Fibroblast of lung (primary cell): ENCODE results near the gene GRAMD2A. TPM values are rescaled to one million over a fixed set of nuclear protein-coding genes. Genes with fewer than 3 reads are reported as not detected.
A peak's percentile ranks its signal among the peaks of the same experiment; 100 is the strongest.

ENCODE experiments used
- DNase-seq, 2 donors: peaks; one replicate each; pipeline versions ENCODE4 v3.0.0 to v3.0.0-alpha.2; 2010; ENCODE audit warnings: low read depth in 2 of 2
- H2AFZ ChIP-seq: 2 replicates; pipeline ENCODE4 v1.5.1; 2012; ENCODE audit warnings: low read length, control low read depth, inconsistent platforms
- H3K27ac ChIP-seq: 2 replicates; pipeline ENCODE4 v1.5.1; 2011; ENCODE audit warnings: low read length, control low read depth; ENCODE audit not compliant: insufficient read depth
- H3K27me3 ChIP-seq: 2 replicates; pipeline ENCODE4 v1.5.1; 2011; ENCODE audit warnings: mild to moderate bottlenecking, low read length; ENCODE audit not compliant: control insufficient read depth, insufficient read depth
- H3K36me3 ChIP-seq: 2 replicates; pipeline ENCODE4 v1.5.1; 2011; ENCODE audit warnings: low read length; ENCODE audit not compliant: control insufficient read depth, insufficient read depth
- H3K4me1 ChIP-seq: 2 replicates; pipeline ENCODE4 v1.5.1; 2011; ENCODE audit warnings: low read length; ENCODE audit not compliant: control insufficient read depth, insufficient read depth; ENCODE audit errors: extremely low read depth
- H3K4me2 ChIP-seq: 2 replicates; pipeline ENCODE4 v1.5.1; 2011; ENCODE audit warnings: low read length, control low read depth; ENCODE audit not compliant: insufficient read depth; ENCODE audit errors: extremely low read depth
- H3K4me3 ChIP-seq, 4 experiments: fragments of 200-600 bp in 1 of 4; sonication (generic) in 1 of 4; replicated peaks in 1 of 4; 2 replicates each; pipeline ENCODE4 v1.5.1; 2011 to 2016; ENCODE audit warnings: low read length in 4 of 4, low read depth in 3 of 4, mild to moderate bottlenecking in 3 of 4, control low read depth in 2 of 4, inconsistent platforms in 1 of 4, mixed read lengths in 1 of 4; ENCODE audit not compliant: insufficient read depth in 1 of 4; ENCODE audit errors: control extremely low read depth in 1 of 4
- H3K79me2 ChIP-seq: 2 replicates; pipeline ENCODE4 v1.5.1; 2012; ENCODE audit warnings: mild to moderate bottlenecking, low read length, inconsistent platforms; ENCODE audit not compliant: control insufficient read depth, insufficient read depth
- H3K9ac ChIP-seq: 2 replicates; pipeline ENCODE4 v1.5.1; 2011; ENCODE audit warnings: mild to moderate bottlenecking, low read length, control low read depth; ENCODE audit not compliant: insufficient read depth
- H3K9me3 ChIP-seq: 2 replicates; pipeline ENCODE4 v1.5.1; 2012; ENCODE audit warnings: low read depth, low read length; ENCODE audit not compliant: control insufficient read depth, insufficient read depth
- H4K20me1 ChIP-seq: 2 replicates; pipeline ENCODE4 v1.5.1; 2011; ENCODE audit warnings: low read length; ENCODE audit not compliant: control insufficient read depth, insufficient read depth; ENCODE audit errors: extremely low read depth
- EZH2 ChIP-seq: IDR thresholded peaks from 2 replicates; pipeline ENCODE4 v1.5.1; 2012; ENCODE audit warnings: low read length, control low read depth, mild to moderate bottlenecking; ENCODE audit errors: missing control alignments
- polyA plus RNA-seq, 2 donors: library from polyadenylated mRNA; depleted of rRNA in 1 of 2; stranded (reverse) in 1 of 2; unstranded in 1 of 2; fragments of >200 nt; gene quantifications; 2 replicates each; pipeline ENCODE4 v1.2.1, GENCODE V29; 2011 to 2012; ENCODE audit warnings: missing spikeins in 1 of 2
- total RNA-seq: library from RNA; depleted of rRNA; stranded (reverse); fragments of >200 nt; gene quantifications from 2 replicates; pipeline ENCODE4 v1.2.1, GENCODE V29; 2014
- TF ChIP-seq, protein P1 (sequence below), 2 donors: IDR thresholded peaks in 1 of 2; conservative IDR thresholded peaks in 1 of 2; 1 replicate in 1 of 2; 2 replicates in 1 of 2; pipeline ENCODE4 v1.5.1; 2011 to 2012; ENCODE audit warnings: low read length in 2 of 2, control low read depth in 1 of 2, inconsistent platforms in 1 of 2, low read depth in 1 of 2, mild to moderate bottlenecking in 1 of 2

The GRAMD2A gene
- total and polyA plus RNA-seq, 2 donors (not counting 1 experiment from before 2014, with no cell fraction given) = 0.15 to 0.83 TPM

DNA sequence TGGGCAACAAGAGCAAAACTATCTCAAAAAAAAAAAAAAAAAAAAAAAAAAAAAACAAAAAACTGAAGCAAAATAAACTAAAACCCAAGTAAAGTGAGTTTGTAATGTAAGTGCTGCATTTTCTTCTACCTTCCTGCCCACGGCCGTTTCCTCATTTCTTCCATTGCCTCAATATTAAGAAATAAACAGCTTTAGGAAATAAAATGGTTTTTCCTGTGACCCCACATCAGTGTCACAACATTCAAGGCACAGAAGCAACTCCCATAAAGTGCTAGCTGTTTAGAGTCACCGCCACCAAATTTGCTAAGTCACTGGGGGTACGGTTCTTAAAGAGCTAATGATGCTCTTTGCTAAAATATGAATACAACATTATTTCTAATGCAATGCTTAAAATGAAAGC is 30.1 kb upstream of the GRAMD2A start:
- H4K20me1 ChIP-seq = peaks cover 3% of the 10 kb centered on the region

DNA sequence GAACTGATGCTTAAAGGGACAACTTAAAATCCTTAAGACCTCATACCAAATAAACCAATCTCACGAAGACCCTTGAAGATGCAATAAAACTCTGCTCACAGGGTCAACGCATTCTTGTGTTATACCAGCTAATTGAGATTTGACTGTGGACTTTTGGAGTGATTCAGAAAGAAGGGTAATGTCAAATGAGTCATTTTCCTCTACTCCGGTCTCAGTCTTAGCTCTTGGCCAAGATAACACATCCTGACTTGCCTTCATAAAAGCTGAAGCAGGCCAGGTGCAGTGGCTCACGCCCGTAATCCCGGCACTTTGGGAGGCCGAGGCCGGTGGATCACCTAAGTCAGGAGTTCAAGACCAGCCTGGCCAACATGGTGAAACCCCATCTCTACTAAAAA is 29.6 kb upstream of the GRAMD2A start:
- TF ChIP-seq, protein P1, sequence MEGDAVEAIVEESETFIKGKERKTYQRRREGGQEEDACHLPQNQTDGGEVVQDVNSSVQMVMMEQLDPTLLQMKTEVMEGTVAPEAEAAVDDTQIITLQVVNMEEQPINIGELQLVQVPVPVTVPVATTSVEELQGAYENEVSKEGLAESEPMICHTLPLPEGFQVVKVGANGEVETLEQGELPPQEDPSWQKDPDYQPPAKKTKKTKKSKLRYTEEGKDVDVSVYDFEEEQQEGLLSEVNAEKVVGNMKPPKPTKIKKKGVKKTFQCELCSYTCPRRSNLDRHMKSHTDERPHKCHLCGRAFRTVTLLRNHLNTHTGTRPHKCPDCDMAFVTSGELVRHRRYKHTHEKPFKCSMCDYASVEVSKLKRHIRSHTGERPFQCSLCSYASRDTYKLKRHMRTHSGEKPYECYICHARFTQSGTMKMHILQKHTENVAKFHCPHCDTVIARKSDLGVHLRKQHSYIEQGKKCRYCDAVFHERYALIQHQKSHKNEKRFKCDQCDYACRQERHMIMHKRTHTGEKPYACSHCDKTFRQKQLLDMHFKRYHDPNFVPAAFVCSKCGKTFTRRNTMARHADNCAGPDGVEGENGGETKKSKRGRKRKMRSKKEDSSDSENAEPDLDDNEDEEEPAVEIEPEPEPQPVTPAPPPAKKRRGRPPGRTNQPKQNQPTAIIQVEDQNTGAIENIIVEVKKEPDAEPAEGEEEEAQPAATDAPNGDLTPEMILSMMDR (conservative IDR thresholded peaks at IDR 0.05 in 1 of 2, IDR thresholded peaks at IDR 0.05 in 1 of 2; ENCODE audit: low read depth in 1 of 2, low read length in 2 of 2) = no peak
- TF ChIP-seq EZH2 = no peak
- H2AFZ ChIP-seq = no peak overlapping the region
- peaks cover 81% of the 10 kb centered on the region for H3K79me2 ChIP-seq
- peaks cover 3% of the 10 kb centered on the region for H4K20me1 ChIP-seq
- H3K9me3 ChIP-seq = no peaks in the 10 kb centered on the region
- H3K4me1 ChIP-seq = peaks cover 12% of the 10 kb centered on the region
- peak overlapping the region; percentile 5 to 85 (median 17) for H3K4me3 ChIP-seq
- peak overlapping the region; percentile 90 for H3K27ac ChIP-seq
- H3K4me2 ChIP-seq = peak overlapping the region; percentile 75
- DNase-seq = peak; percentile 79 to 94
- H3K9ac ChIP-seq = no peak overlapping the region
- no peaks in the 10 kb centered on the region for H3K27me3 ChIP-seq
- peaks cover 4% of the 10 kb centered on the region for H3K36me3 ChIP-seq

More for the DNA sequence above, 30.1 kb upstream of the GRAMD2A start:
- H3K4me1 ChIP-seq = peaks cover 10% of the 10 kb centered on the region
- no peaks in the 10 kb centered on the region for H3K9me3 ChIP-seq
- H3K36me3 ChIP-seq = peaks cover 4% of the 10 kb centered on the region
- TF ChIP-seq, protein P1 (conservative IDR thresholded peaks at IDR 0.05 in 1 of 2, IDR thresholded peaks at IDR 0.05 in 1 of 2; ENCODE audit: low read depth in 1 of 2, low read length in 2 of 2) = no peak
- TF ChIP-seq EZH2 = no peak
- H3K4me2 ChIP-seq = peak overlapping the region; percentile 75
- no peaks in the 10 kb centered on the region for H3K27me3 ChIP-seq
- DNase-seq = peak in 1 of 2 donors; percentile 6
- peaks cover 76% of the 10 kb centered on the region for H3K79me2 ChIP-seq
- peak overlapping the region; percentile 90 for H3K27ac ChIP-seq
- H3K4me3 ChIP-seq = peak overlapping the region; percentile 56 to 87 (median 84)
- H2AFZ ChIP-seq = no peak overlapping the region
- no peak overlapping the region for H3K9ac ChIP-seq

DNA sequence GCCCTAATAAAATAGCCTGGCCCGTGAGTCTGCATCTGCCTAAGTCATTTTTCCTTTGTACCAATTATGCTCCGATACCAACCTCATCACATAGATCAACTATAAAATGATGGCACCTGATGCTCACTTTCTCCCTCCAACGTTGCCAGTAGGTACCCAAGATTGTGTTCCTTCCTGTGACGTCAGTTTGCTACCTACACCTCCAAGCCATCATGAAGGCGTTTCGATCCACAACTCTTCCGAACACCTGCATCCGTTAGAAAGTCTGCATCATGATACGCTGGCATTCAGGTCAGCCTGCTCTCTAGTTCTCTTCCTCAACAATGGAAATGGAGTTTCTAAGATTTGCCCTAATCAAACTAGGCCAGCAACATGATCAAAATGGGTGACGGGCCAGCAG is 25.7 kb upstream of the GRAMD2A start:
- Histone ChIP-seq H3K27ac (no peak overlapping the region), H3K36me3 (peaks cover 6% of the 10 kb centered on the region)

More for the DNA sequence above, 25.7 kb upstream of the GRAMD2A start:
- Histone ChIP-seq H3K4me1 (peaks cover 12% of the 10 kb centered on the region), H3K4me2 (no peak overlapping the region), H3K9me3 (no peaks in the 10 kb centered on the region), H3K9ac (no peak overlapping the region), H3K79me2 (peaks cover 94% of the 10 kb centered on the region), H4K20me1 (peaks cover 3% of the 10 kb centered on the region), H2AFZ (no peak overlapping the region), H3K27me3 (no peaks in the 10 kb centered on the region), H3K4me3 (no peak overlapping the region)
- TF ChIP-seq EZH2 = no peak
- TF ChIP-seq, protein P1 (conservative IDR thresholded peaks at IDR 0.05 in 1 of 2, IDR thresholded peaks at IDR 0.05 in 1 of 2; ENCODE audit: low read depth in 1 of 2, low read length in 2 of 2) = no peak
- no peak for DNase-seq
